Measurements from ENCODE around the gene ACADVL. TPM values are rescaled to one million over a fixed set of nuclear protein-coding genes. Genes with fewer than 3 reads are reported as not detected.

The ACADVL gene
- total RNA-seq, 1 donor from 2014 or later, result 354 TPM

GRCh38 chr17:7173687-7174602 lies 45.8 kb upstream of the ACADVL start:
- H3K4me3 ChIP-seq (ENCODE audit: insufficient read depth, low read depth, low read length), result no peak overlapping the region
- peaks cover 11% of the 10 kb centered on the region for H4K20me1 ChIP-seq (ENCODE audit: insufficient read depth, low read length)
- Mint-ChIP-seq H3K36me3 (ENCODE audit: low read depth, unreplicated experiment) (no peaks in the 10 kb centered on the region), H3K27ac (ENCODE audit: unreplicated experiment) (no peak overlapping the region), H3K4me1 (ENCODE audit: low read depth, unreplicated experiment) (peaks cover 8% of the 10 kb centered on the region), H3K9me3 (ENCODE audit: unreplicated experiment) (peaks cover 7% of the 10 kb centered on the region), H3K27me3 (ENCODE audit: low read depth, unreplicated experiment) (no peaks in the 10 kb centered on the region), H3K4me3 (ENCODE audit: unreplicated experiment) (no peak overlapping the region)
- peak overlapping the region; percentile 6 for H2AFZ ChIP-seq (ENCODE audit: low read depth, low read length)
- H3K27ac ChIP-seq (ENCODE audit: low read depth, low read length), result no peak overlapping the region
- no peaks in the 10 kb centered on the region for H3K36me3 ChIP-seq (ENCODE audit: insufficient read depth, low read length)
- FAIRE-seq, result no peak
- H3K27me3 ChIP-seq (ENCODE audit: insufficient read depth, low read length), result no peaks in the 10 kb centered on the region
- no peaks in the 10 kb centered on the region for H3K79me2 ChIP-seq (ENCODE audit: insufficient read depth, low read length)
- DNase-seq (ENCODE audit: low read depth), result peak; percentile 13
- peaks cover 17% of the 10 kb centered on the region for H3K4me1 ChIP-seq (ENCODE audit: insufficient read depth, low read length)
- no peaks in the 10 kb centered on the region for H3K9me3 ChIP-seq (ENCODE audit: insufficient read depth, low read depth, low read length)
- H3K9ac ChIP-seq (ENCODE audit: low read length), result no peak overlapping the region
- H3K4me2 ChIP-seq (ENCODE audit: low read length), result peak overlapping the region; percentile 17
- TF ChIP-seq, protein P1, sequence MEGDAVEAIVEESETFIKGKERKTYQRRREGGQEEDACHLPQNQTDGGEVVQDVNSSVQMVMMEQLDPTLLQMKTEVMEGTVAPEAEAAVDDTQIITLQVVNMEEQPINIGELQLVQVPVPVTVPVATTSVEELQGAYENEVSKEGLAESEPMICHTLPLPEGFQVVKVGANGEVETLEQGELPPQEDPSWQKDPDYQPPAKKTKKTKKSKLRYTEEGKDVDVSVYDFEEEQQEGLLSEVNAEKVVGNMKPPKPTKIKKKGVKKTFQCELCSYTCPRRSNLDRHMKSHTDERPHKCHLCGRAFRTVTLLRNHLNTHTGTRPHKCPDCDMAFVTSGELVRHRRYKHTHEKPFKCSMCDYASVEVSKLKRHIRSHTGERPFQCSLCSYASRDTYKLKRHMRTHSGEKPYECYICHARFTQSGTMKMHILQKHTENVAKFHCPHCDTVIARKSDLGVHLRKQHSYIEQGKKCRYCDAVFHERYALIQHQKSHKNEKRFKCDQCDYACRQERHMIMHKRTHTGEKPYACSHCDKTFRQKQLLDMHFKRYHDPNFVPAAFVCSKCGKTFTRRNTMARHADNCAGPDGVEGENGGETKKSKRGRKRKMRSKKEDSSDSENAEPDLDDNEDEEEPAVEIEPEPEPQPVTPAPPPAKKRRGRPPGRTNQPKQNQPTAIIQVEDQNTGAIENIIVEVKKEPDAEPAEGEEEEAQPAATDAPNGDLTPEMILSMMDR (IDR thresholded peaks at IDR 0.05; ENCODE audit: insufficient read depth, low read depth, low read length), result no peak
- no peak for TF ChIP-seq EZH2 (IDR thresholded peaks at IDR 0.05; ENCODE audit: insufficient read depth, low read length)

- no peak for DNase-seq (ENCODE audit: low read depth)
- no peaks in the 10 kb centered on the region for H3K9me3 Mint-ChIP-seq (ENCODE audit: unreplicated experiment)
- Histone ChIP-seq H2AFZ (ENCODE audit: low read depth, low read length) (peak overlapping the region; percentile 6), H3K9me3 (ENCODE audit: insufficient read depth, low read depth, low read length) (no peaks in the 10 kb centered on the region), H4K20me1 (ENCODE audit: insufficient read depth, low read length) (peaks cover 11% of the 10 kb centered on the region), H3K27ac (ENCODE audit: low read depth, low read length) (no peak overlapping the region), H3K27me3 (ENCODE audit: insufficient read depth, low read length) (no peaks in the 10 kb centered on the region), H3K79me2 (ENCODE audit: insufficient read depth, low read length) (no peaks in the 10 kb centered on the region), H3K36me3 (ENCODE audit: insufficient read depth, low read length) (no peaks in the 10 kb centered on the region), H3K4me2 (ENCODE audit: low read length) (peak overlapping the region; percentile 17), H3K9ac (ENCODE audit: low read length) (no peak overlapping the region), H3K4me3 (ENCODE audit: insufficient read depth, low read depth, low read length) (no peak overlapping the region), H3K4me1 (ENCODE audit: insufficient read depth, low read length) (peaks cover 17% of the 10 kb centered on the region)
- no peaks in the 10 kb centered on the region for H3K36me3 Mint-ChIP-seq (ENCODE audit: low read depth, unreplicated experiment)
- H3K27me3 Mint-ChIP-seq (ENCODE audit: low read depth, unreplicated experiment), result no peaks in the 10 kb centered on the region
- FAIRE-seq, result peak; percentile 75
- TF ChIP-seq, protein P1 (IDR thresholded peaks at IDR 0.05; ENCODE audit: insufficient read depth, low read depth, low read length), result no peak
- no peak for TF ChIP-seq EZH2 (IDR thresholded peaks at IDR 0.05; ENCODE audit: insufficient read depth, low read length)
- no peak overlapping the region for H3K4me3 Mint-ChIP-seq (ENCODE audit: unreplicated experiment)
- H3K4me1 Mint-ChIP-seq (ENCODE audit: low read depth, unreplicated experiment), result peaks cover 8% of the 10 kb centered on the region
- no peak overlapping the region for H3K27ac Mint-ChIP-seq (ENCODE audit: unreplicated experiment)
These were observed 45.0 kb upstream of the ACADVL start for GRCh38 chr17:7174603-7175326.

Data from astrocyte (in vitro differentiated cells and primary cell).